HFF-Myc (cell line): ENCODE data around the gene MB21D2.

Source experiments
- DNase-seq: peaks from one replicate; pipeline ENCODE4 v3.0.0-alpha.2; 2011; ENCODE audit warnings: low read depth; ENCODE audit errors: extremely low read depth
- H3K4me3 ChIP-seq: replicated peaks from 2 replicates; pipeline ENCODE4 v1.5.1; 2011; ENCODE audit warnings: low read depth, mild to moderate bottlenecking, control low read depth, low read length
- CTCF ChIP-seq: IDR thresholded peaks from 2 replicates; pipeline ENCODE4 v1.5.1; 2012; ENCODE audit warnings: mild to moderate bottlenecking, low read depth, low read length, control low read depth; ENCODE audit errors: missing control alignments

Gene MB21D2

DNA sequence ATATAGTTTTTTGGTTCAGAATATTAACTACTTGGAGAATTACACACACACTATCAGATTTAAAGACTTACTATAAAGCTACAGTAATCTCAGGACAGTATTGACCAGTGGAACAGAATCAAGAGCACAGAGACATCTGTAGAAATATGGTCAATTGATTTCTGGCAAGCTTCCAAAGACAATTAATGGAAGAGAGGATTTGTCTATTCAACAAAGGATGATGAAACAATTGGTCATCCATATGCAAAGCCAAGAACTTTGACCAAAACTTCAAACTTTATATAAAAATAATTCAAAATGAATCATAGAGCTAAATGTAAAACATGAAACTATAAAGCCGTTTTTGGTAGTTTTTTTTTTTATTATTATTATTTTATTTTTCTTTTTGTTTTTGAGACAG is 29.8 kb upstream of the MB21D2 start:
- DNase-seq: no peak
- no peak overlapping the region for H3K4me3 ChIP-seq
- TF ChIP-seq CTCF: no peak

DNA sequence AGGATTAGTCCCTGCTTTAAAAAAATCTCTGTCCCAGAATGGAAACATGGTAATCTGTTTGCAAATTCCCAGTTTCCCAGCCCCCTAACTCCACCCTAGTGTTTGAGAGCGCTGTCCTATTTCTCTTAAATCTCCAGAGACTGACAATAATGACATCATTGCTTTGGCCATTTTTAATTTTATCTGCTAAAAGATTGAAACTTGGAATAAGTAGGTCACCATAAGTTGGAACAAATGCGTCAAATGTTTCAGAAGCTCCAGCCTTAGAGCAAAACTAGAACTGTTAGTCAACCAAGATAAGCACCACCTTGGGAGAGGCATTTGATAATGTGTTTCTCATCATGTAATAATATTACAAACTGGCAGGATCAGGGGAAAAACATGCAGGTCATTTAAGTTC is 25.7 kb upstream of the MB21D2 start:
- TF ChIP-seq CTCF: no peak
- H3K4me3 ChIP-seq: no peak overlapping the region
- no peak for DNase-seq

DNA sequence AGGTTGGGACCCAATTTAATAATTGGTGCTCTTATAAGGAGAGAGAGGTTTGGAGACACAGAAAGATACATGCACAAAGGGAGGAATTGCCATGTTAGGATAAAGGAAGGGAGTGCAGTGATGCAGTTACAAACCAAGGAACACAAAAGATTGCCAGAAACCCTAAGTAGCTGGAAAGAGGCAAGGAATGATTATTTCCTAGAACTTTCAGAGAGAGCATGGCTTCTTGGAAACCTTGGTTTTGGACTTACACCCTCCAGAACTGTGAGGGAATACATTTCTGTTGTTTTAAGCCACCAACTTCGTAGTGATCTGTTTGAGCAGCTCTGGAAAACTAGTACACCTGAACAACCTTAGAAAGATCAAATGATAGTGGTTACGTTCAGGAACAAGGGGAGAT is 25.0 kb upstream of the MB21D2 start:
- TF ChIP-seq CTCF: no peak
- H3K4me3 ChIP-seq: no peak overlapping the region
- DNase-seq: no peak

GRCh38 chr3:192940129-192940528 is 22.5 kb upstream of the MB21D2 start:
- no peak overlapping the region for H3K4me3 ChIP-seq
- no peak for DNase-seq
- no peak for TF ChIP-seq CTCF

DNA sequence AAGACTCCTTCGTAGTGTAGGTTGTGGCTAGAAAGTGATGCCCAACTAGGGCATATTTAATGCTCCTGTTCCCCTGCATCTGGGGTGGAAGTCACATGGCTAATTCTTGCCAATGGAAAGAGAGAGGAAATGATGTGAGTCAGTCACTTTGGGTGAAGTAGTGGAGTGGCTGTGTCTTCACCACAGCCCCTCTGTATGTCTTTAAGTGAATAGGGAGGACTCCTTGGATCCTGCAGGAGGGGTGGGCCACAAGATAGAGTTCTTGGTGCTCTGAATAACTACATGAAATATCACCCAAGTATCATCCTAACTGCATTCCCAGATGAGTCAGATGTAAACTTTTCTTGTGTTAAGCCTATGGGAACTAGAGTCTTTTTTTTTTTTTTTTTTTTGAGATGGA is 17.8 kb upstream of the MB21D2 start:
- no peak for DNase-seq
- H3K4me3 ChIP-seq: no peak overlapping the region
- no peak for TF ChIP-seq CTCF

GRCh38 chr3:192933779-192934460 is 16.3 kb upstream of the MB21D2 start:
- no peak overlapping the region for H3K4me3 ChIP-seq
- no peak for TF ChIP-seq CTCF
- DNase-seq: no peak

DNA sequence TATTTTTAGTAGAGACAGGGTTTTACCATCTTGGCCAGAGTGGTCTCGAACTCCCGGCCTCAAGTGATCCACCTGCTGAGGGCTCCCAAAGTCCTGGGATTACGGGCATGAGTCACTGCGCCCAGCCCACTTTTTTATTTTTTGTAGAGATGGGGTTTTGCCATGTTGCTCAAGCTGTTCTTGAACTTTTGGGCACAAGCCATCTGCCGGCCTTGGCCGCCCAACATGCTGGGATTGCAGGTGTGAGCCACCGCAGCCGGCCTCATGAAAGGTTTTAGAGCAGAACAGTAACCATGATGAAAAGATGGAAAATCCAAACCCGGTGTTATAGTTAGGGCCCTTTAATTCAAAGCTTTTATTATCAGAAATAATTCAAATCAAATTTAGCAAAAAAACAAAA is 15.6 kb upstream of the MB21D2 start:
- no peak for DNase-seq
- no peak overlapping the region for H3K4me3 ChIP-seq
- TF ChIP-seq CTCF: no peak
